Gastrocnemius medialis (tissue), 4 donors: ENCODE measurements around the gene EXOSC5. TPM values are rescaled to one million over a fixed set of nuclear protein-coding genes. Genes with fewer than 3 reads are reported as not detected.

ENCODE experiments used
- ATAC-seq, 2 donors: fragments of 150-250 bp; one replicate each; pipeline ENCODE4 v1.9.1; 2016
- DNase-seq, 2 donors: peaks; one replicate each; pipeline ENCODE4 v3.0.0-alpha.2; 2019
- H3K27ac ChIP-seq, 4 donors: fragments of 200-600 bp; sonication (generic); 1 replicate in 1 of 4; 2 replicates in 3 of 4; pipeline ENCODE4 v1.5.1; 2016 to 2018; ENCODE audit warnings: mild to moderate bottlenecking in 2 of 4, moderate library complexity in 1 of 4
- H3K27me3 ChIP-seq, 3 donors: fragments of 200-600 bp; sonication (generic) in 2 of 3; 1 replicate in 1 of 3; 2 replicates in 2 of 3; pipeline versions ENCODE4 v1.5.1 to v1.6.0; 2016 to 2019; ENCODE audit warnings: mild to moderate bottlenecking in 1 of 3, moderate library complexity in 1 of 3
- H3K36me3 ChIP-seq, 2 donors: fragments of 200-600 bp; sonication (generic) in 1 of 2; one replicate each; pipeline ENCODE4 v1.5.1; 2017 to 2018
- H3K4me1 ChIP-seq, 2 donors: fragments of 200-600 bp; sonication (generic) in 1 of 2; one replicate each; pipeline ENCODE4 v1.5.1; 2016 to 2017; ENCODE audit warnings: mild to moderate bottlenecking in 2 of 2
- H3K4me3 ChIP-seq, 4 donors: fragments of 200-600 bp; sonication (generic) in 3 of 4; 1 replicate in 1 of 4; 2 replicates in 3 of 4; pipeline ENCODE4 v1.5.1; 2016 to 2019; ENCODE audit warnings: mild to moderate bottlenecking in 2 of 4
- H3K9me3 ChIP-seq, 3 donors: fragments of 200-600 bp; sonication (generic) in 2 of 3; 1 replicate in 1 of 3; 2 replicates in 2 of 3; pipeline ENCODE4 v1.5.1; 2016 to 2019
- POLR2A ChIP-seq, 2 donors: fragments of 450-650 bp; IDR thresholded peaks; one replicate each; pipeline ENCODE4 v1.6.1; 2017; ENCODE audit warnings: antibody characterized with exemption in 2 of 2, mild to moderate bottlenecking in 2 of 2, moderate library complexity in 2 of 2
- in situ Hi-C, 4 donors: fragments of 200-750 bp; cut with MboI; loops; one replicate each; pipeline versions ENCODE4 v1.15.0 to v1.8.0; 2017; ENCODE audit warnings: low sequenced_read_pairs in 4 of 4
- intact Hi-C: fragments of 100-400 bp; cut with DNase I; formaldehyde crosslinking; loops from one replicate; pipeline ENCODE4 v1.15.1; 2023; ENCODE audit warnings: low total_unique reads
- total RNA-seq, 4 donors: library from RNA; depleted of rRNA; stranded (reverse); fragments of >200 nt; gene quantifications; one replicate each; pipeline versions ENCODE4 v1.1.0 to v1.2.3, GENCODE V29; 2016
- TF ChIP-seq, protein P1 (sequence below), 5 experiments: fragments of 450-650 bp in 3 of 5; fragments of 200-600 bp in 2 of 5; sonication (generic) in 2 of 5; IDR thresholded peaks in 4 of 5; conservative IDR thresholded peaks in 1 of 5; 1 replicate in 4 of 5; 2 replicates in 1 of 5; pipeline ENCODE4 v1.5.1; 2016 to 2019; ENCODE audit warnings: antibody characterized with exemption in 5 of 5, mild to moderate bottlenecking in 3 of 5, moderate library complexity in 3 of 5

The EXOSC5 gene
- total RNA-seq, 4 donors from 2014 or later, result 29.1 to 61.9 (median 40.9) TPM

DNA sequence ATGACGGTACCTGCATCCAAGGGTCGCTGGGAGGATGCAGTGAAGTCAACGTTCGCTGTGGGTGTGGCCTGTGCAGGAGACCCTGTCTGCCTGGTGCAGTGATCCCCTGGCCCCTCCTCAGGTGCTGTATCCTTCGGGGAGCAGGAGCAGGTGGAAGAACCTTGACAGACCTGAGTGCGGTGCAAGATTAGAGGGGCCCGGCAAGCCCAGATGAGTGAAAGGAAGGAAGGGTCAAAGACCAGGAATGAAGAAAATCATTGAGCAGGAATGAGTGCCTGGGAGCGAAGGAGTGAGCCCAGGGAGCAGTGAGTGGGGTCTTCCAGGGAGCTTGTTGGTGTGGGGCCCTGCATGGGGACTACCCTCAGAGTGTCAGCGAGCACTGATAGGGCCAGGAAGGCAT is 17.3 kb upstream of the EXOSC5 start:
- DNase-seq (no peak), ATAC-seq (no peak)
- in situ Hi-C loops, result no loop called here
- Histone ChIP-seq H3K4me3 (no peak overlapping the region), H3K9me3 (no peaks in the 10 kb centered on the region), H3K36me3 (peaks cover 0 to 40% of the 10 kb centered on the region in 2 donors), H3K27ac (peak overlapping the region; percentile 51 to 83 (median 78)), H3K4me1 (peaks cover 47 to 56% of the 10 kb centered on the region in 2 donors), H3K27me3 (no peaks in the 10 kb centered on the region)
- intact Hi-C loops, result loop anchor here (2.0 kb wide), 1 partner anchor 16 kb away; no protein-coding TSS in a partner anchor
- no peak for TF ChIP-seq POLR2A (IDR thresholded peaks at IDR 0.05)
- TF ChIP-seq, protein P1, sequence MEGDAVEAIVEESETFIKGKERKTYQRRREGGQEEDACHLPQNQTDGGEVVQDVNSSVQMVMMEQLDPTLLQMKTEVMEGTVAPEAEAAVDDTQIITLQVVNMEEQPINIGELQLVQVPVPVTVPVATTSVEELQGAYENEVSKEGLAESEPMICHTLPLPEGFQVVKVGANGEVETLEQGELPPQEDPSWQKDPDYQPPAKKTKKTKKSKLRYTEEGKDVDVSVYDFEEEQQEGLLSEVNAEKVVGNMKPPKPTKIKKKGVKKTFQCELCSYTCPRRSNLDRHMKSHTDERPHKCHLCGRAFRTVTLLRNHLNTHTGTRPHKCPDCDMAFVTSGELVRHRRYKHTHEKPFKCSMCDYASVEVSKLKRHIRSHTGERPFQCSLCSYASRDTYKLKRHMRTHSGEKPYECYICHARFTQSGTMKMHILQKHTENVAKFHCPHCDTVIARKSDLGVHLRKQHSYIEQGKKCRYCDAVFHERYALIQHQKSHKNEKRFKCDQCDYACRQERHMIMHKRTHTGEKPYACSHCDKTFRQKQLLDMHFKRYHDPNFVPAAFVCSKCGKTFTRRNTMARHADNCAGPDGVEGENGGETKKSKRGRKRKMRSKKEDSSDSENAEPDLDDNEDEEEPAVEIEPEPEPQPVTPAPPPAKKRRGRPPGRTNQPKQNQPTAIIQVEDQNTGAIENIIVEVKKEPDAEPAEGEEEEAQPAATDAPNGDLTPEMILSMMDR (IDR thresholded peaks at IDR 0.05 in 4 of 5, conservative IDR thresholded peaks at IDR 0.05 in 1 of 5), result no peak

GRCh38 chr19:41413947-41414346 is 16.8 kb upstream of the EXOSC5 start:
- TF ChIP-seq, protein P1 (IDR thresholded peaks at IDR 0.05 in 4 of 5, conservative IDR thresholded peaks at IDR 0.05 in 1 of 5), result no peak
- no peak for TF ChIP-seq POLR2A (IDR thresholded peaks at IDR 0.05)
- H3K9me3 ChIP-seq, result no peaks in the 10 kb centered on the region
- H3K27ac ChIP-seq, result peak overlapping the region; percentile 51 to 83 (median 78)
- in situ Hi-C loops (no loop called here), intact Hi-C loops (loop anchor here (2.0 kb wide), 1 partner anchor 15 kb away; no protein-coding TSS in a partner anchor)
- no peak for ATAC-seq
- DNase-seq, result no peak
- H3K36me3 ChIP-seq, result peaks cover 0 to 34% of the 10 kb centered on the region in 2 donors
- H3K4me1 ChIP-seq, result peaks cover 51 to 61% of the 10 kb centered on the region in 2 donors
- H3K4me3 ChIP-seq, result no peak overlapping the region
- no peaks in the 10 kb centered on the region for H3K27me3 ChIP-seq

GRCh38 chr19:41412953-41413352 is 15.8 kb upstream of the EXOSC5 start:
- Histone ChIP-seq H3K27me3 (no peaks in the 10 kb centered on the region), H3K9me3 (no peaks in the 10 kb centered on the region), H3K27ac (peak overlapping the region in 3 of 4 donors; percentile 71 to 83 (median 81)), H3K4me1 (peaks cover 58 to 70% of the 10 kb centered on the region in 2 donors), H3K36me3 (peaks cover 0 to 25% of the 10 kb centered on the region in 2 donors), H3K4me3 (no peak overlapping the region)
- no peak for TF ChIP-seq POLR2A (IDR thresholded peaks at IDR 0.05)
- TF ChIP-seq, protein P1 (IDR thresholded peaks at IDR 0.05 in 4 of 5, conservative IDR thresholded peaks at IDR 0.05 in 1 of 5), result no peak
- in situ Hi-C loops (no loop called here), intact Hi-C loops (no loop called here)
- DNase-seq (no peak), ATAC-seq (no peak)

DNA sequence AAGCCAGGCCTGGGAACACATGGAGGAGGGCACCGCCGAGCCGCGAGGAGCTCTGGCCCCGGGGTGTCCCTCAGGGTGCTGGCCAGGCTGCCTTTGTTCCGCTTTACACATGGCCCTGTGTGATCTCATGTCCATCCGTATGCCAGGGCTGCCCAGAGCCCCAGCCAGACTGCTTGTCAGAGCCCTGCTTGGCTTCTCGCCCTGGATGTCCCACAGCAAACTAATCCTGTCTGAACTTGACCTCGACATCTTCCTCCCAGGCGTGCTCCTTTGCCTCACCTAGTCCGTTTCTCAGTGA is 14.8 kb upstream of the EXOSC5 start:
- intact Hi-C loops (no loop called here), in situ Hi-C loops (no loop called here)
- Histone ChIP-seq H3K4me3 (no peak overlapping the region), H3K4me1 (peaks cover 58 to 77% of the 10 kb centered on the region in 2 donors), H3K27me3 (no peaks in the 10 kb centered on the region), H3K9me3 (no peaks in the 10 kb centered on the region), H3K36me3 (peaks cover 0 to 23% of the 10 kb centered on the region in 2 donors), H3K27ac (peak overlapping the region; percentile 71 to 83 (median 80))
- peak; percentile 56 to 63 for ATAC-seq
- TF ChIP-seq, protein P1 (IDR thresholded peaks at IDR 0.05 in 4 of 5, conservative IDR thresholded peaks at IDR 0.05 in 1 of 5), result no peak
- TF ChIP-seq POLR2A (IDR thresholded peaks at IDR 0.05), result peak; percentile 19 to 25
- peak; percentile 64 to 89 for DNase-seq
